ENCODE data around the gene CYP4F12.

CYP4F12 gene, protein sequence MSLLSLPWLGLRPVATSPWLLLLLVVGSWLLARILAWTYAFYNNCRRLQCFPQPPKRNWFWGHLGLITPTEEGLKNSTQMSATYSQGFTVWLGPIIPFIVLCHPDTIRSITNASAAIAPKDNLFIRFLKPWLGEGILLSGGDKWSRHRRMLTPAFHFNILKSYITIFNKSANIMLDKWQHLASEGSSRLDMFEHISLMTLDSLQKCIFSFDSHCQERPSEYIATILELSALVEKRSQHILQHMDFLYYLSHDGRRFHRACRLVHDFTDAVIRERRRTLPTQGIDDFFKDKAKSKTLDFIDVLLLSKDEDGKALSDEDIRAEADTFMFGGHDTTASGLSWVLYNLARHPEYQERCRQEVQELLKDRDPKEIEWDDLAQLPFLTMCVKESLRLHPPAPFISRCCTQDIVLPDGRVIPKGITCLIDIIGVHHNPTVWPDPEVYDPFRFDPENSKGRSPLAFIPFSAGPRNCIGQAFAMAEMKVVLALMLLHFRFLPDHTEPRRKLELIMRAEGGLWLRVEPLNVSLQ

DNA sequence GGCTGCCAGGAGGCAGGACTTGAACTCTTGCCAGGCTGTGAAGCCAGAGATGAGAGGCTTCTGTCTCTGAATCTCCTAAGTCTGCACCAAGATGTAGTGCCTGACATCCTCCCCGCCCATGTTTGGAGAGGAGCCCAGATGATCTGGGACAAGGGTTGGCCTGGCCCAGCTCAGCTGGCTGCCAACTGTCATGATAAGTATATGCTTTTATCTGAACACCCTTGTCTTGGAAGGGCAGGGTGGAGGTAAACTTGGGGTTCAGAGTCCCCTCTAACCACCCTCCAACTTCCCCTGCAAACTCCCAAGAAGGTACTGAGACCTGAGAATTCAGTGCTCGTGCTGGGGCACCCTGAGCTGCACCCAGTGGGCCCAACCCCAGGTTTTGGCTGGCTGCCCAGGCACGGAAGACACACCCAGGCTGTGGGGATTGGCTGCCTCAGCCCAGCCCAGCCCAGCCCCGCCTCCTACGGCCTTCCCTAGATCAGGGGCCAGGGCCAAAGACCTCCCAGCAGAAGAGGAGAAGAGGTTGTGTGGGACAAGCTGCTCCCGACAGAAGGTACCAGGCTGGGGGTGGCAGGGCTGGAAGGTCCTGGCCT, at the start of gene CYP4F12:
TSS of gene CYP4F12 (plus strand) at position 508 of the 596 bp plus-strand sequence. CDS start 443 bp downstream, outside the sequence.
- DNase-seq, result no peak

DNA sequence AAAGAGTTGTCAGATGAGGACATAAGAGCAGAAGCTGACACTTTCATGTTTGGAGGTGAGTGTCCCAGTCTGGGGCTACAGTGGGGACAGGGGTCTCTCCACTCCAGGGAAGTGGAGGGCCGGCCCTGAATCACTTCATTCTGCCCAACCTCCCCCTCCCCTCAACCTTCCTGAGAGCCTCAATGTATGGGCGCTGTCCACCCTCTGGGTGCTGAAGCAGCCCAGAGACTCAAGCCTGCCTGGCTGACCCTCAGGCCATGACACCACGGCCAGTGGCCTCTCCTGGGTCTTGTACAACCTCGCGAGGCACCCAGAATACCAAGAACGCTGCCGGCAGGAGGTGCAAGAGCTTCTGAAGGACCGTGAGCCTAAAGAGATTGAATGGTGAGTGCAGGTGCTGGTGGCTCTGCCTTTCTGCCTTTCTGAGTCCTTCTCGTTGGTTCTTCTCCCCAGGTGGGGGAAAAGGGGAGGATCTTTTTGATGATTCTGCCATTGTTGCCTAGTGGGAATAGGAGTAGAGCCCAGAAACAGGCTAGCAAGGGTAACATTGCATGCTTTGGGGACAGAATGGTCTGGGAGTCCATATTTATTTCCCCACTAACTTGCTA, 49.1 kb upstream of the CYP4F12 start:
- DNase-seq, result no peak

DNA sequence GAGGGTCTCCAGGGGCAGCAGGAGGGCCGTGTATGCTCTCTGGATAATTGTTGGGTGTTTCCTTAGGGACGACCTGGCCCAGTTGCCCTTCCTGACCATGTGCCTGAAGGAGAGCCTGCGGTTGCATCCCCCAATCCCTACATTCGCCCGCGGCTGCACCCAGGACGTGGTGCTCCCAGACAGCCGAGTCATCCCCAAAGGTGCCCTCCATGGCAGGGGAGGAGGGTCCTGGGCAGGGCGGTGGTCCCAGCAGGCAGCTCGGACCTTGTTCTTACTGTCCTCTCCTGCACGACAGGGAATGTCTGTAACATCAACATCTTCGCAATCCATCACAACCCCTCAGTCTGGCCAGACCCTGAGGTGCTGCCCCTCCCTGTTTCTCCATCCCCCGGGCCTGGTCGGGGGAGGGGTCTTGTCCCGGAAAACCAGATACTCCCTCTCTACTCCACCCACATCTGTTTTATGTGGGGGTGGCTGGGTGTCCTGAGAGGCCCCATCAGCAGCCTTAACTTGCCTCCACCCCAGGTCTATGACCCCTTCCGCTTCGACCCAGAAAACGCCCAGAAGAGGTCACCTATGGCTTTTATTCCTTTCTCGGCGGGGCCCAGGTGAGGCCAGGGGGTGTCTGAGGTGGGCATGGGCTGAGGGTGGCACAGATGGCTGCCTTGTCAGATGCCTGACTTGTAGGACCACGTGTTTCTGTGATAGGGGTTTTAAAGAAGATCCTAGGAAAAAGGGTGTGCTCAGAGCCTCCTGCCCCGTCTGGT, 44.5 kb upstream of the CYP4F12 start:
- no peak for DNase-seq

DNA sequence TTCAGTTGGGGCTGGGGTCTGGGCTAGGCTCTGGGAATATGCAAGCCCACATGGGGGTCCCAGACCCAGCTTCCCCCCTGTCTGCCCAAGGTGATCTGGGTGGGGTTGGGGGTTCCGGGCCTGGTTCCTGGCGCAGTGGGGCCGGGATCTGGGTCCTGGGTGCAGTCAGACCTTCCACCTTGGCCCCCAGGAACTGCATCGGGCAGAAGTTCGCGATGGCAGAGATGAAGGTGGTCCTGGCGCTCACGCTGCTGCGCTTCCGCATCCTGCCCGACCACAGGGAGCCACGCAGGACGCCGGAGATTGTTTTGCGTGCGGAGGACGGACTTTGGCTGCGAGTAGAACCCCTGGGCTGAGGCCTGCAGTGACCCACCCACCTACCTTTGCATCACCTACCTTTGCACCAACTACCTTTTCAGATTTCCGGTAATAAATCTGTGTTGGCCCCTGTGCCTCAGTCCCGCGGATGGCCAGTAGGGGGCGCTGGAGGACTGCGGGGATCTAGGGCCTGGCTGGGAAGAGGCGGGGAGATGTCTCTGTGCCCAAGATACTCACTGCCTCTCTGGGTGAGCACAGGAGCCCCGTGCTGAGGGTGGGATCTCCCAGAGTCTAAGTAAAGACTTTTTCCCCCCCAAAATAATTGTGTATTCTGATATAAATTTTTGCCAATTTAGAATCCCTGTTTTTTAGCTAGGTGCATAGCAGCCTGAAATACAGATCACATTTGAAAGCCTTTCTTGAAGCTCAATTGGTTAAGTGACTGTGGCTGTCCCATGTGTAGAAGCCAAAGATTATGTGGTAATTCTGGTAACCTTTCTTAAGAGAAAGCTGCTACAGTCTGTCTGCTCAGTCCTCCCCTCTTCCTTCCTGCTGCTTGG, 43.6 kb upstream of the CYP4F12 start:
- DNase-seq, result peak; percentile 21

DNA sequence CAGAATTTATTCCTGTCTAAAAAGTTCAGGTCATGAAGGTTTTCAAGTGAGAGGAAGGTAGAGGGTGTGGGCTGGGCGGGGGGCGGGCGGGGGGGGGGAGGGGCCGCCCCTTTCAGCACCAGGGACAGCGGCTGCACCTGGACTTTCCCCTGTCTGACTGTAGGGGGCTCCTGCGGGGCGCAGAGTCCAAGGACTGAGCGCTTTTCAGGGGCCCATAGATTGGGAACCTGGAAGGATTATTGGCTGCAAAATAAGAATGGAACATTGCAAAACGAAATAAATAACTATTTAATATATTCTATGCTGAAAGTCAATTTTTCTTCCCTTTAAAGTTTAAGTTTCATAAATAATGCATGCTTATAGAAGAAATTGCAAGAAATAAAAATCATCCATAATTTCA, 41.1 kb upstream of the CYP4F12 start:
- DNase-seq, result no peak

DNA sequence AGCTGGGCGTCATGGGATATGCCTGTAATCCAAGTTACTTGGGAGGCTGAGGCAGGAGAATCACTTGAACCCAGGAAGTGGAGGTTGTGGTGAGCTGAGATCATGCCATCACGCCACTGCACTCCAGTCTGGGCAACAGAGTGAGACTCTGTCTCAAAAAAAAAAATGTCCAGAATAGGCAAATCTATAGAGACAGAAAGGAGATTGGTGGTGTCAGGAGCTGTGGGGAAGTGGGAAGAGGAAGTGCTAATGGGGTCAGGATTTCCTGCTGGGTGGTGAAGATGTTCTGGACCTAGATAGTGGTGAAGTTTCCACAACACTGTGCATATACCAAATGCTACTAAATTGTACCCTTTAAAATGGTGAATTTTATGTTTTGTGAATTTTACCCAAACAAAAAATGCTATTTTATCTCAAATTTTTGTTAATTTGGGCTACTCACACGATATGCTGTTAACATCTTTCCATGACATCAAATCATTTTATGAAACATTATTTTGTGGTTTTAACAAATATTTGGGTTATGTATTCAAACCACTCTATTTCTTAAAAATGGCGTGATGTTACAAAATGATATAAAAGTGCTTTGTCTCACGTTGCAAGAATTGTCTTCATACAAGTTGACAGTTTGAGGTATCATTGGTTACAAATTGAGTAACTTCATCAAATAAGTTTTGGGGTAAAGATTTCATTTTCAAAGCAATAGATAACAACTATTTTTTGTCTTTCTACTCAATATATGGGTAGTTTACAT, 39.6 kb upstream of the CYP4F12 start:
- no peak for DNase-seq

DNA sequence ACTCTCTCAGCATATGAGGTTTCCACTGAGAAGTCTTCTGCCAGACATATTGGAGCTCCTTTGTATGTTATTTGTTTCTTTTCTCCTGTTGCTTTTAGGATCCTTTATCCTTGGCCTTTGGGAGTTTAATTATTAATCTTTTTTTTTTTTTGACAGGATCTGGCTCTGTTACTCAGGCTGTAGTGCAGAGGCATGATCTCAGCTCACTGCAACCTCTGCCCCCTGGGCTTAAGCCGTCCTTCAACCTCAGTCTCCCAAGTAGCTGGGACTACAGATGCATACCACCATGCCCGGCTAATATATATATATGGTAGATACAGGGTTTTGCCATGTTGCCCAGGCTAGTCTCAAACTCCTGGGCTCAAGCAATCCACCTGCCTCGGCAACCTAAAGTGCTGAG, 38.8 kb upstream of the CYP4F12 start:
- no peak for DNase-seq

DNA sequence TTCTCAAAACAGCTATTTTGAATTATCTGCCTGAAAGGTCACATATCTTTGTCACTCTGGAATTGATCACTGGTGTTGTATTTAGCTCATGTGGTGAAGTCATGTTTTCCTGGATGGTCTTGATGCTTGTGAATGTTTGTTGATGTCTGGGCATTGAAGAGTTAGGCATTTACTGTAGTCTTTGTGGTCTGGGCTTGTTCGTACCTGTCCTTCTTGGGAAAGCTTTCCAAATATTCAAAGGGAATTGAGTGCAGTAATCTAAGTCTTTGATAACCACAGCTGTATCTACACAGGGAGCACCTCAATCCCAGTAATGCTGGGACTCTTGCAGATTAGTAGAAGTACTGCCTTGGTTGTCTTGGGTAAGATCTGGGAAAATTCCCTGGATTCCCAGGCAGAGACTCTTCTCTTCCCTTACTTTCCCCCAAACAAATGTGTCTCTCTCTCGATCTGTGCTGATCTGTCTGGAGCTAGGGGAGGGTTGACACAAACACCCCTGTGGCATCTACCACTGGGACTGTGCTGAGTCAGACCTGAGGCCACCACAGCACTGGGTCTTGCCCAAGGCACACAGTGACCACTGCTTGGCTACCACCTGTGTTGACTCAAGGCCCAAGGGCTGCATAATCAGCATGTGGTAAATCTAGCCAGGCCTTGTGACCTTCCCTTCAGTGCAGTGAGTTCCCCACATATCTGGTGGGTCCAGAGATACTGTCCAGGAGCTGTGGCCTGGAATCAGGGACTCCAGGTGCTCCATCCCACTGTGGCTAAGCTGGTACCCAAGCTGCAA, 37.7 kb upstream of the CYP4F12 start:
- no peak for DNase-seq

DNA sequence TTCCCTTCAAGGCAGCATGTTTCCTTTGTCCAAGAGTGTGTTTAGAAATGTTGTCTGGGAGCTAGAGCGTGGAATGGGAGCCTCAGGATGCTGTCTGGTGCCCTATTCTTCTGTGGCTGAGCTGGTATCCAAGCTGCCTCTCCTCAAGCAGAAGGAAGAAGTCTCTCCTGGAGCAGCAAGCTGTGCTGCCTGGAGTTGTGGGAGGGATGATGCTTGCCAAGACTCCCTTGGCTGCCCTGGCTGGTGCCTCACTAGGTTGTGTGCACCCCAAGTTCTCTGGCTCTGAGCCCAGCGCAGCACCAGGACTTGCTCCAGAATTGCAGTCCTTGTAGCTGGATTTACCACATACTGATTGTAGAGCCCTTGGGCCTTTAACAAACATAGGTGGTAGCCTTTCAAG, 36.9 kb upstream of the CYP4F12 start:
- no peak for DNase-seq

DNA sequence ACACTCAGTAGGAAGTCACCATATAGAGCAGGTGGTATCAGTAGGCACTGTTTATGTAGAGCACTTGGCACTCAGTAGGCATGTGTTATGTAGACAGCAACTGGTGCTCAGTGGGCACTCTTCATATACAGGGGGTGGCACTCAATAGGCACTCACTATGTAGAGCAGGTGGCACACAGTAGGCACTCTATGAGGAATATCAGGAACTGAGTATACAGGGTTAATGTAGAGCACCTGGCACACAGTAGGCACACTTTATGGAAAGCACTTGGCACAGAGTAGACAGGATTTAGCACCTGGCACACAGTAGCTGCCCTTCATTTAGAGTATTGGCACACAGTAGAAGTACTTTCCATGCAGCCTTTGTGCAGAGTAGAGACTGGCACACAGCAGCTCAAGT, 33.3 kb upstream of the CYP4F12 start:
- no peak for DNase-seq

DNA sequence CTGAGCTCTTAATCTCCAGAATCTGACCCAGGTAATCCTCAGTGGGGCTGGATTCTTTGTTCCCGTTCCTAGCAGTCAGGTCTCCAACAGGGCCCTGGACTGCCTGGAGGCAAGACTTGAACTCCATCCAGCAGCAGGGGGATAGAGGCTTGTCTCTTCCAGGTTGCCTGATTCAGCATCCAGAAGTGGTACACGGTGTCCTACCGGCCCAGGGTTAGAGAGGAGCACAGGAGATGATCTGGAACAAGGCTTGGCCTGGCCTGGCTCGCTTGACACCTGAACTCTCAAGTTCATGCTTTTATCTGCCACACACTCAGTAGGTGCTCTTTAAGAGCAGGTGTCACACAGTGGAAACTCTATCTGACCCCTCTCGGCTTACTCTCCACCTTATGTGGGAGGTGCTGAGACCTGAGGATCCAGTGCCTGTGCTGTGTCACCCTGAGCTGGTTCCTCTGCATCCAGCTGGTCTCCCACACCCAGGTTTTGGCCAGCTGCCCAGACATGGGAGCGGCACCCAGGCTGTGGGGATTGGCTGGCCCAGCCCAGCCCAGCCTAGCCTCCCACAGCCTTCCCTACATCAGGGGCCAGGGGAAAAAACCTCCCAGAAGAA, 32.5 kb upstream of the CYP4F12 start, which contains the start of gene CYP4F3:
TSS of gene CYP4F3 (plus strand) at position 604 of the 610 bp plus-strand sequence. CDS start 519 bp downstream, outside the sequence.
- peak; percentile 30 for DNase-seq

DNA sequence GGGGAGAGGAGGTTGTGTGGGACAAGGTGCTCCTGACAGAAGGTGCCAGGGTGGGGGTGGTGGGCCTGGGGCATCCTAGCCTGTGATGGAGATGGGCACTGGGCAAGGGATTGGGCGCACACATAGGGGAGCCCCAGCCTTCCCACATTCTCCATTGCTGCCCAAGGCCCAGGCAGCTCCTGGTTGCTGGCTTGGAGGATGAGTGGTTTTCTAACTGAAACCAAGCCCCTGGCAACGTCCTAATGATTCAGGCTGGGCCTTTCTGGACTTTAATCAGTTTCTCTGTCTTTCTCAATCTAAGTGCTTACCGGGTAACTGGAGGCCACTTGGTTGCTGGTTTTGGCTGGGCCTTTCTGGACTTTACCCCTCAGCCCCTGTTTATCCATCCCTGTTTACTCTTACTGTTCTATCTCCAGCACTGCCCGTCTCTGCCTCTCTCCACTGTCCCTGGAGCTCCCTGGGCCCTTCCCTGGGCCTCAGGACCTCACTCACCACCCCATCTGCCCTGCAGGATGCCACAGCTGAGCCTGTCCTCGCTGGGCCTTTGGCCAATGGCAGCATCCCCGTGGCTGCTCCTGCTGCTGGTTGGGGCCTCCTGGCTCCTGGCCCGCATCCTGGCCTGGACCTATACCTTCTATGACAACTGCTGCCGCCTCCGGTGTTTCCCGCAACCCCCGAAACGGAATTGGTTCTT, 31.8 kb upstream of the CYP4F12 start:
- DNase-seq, result no peak

DNA sequence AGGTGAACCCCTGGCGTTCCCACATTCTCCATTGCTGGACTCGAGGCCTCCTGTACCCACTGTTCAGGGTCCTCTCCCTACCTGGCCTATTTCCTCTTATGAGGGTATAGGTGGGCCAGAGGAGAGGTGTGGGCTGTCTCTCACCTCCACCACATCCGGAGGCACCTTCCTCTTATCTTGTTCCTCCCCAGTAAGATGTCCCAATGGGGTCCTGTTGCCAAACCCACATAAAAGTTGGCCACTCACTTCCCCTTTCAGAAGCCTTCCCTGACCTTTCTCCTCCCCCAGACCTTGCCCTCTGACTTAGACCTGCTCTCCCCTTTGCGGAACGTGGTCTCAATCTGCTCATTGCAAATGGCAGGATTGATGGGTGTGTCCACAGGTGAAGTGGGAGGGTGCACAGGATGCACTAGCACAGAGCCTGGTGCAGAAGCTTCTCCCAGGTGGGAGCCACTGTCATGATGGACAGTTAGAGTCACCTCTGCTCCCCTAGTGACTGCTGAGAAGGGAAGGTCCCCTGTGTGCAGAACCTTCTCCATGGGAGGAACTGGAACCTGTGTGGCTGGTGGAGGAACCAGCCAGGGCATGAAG, 30.9 kb upstream of the CYP4F12 start:
- no peak for DNase-seq

DNA sequence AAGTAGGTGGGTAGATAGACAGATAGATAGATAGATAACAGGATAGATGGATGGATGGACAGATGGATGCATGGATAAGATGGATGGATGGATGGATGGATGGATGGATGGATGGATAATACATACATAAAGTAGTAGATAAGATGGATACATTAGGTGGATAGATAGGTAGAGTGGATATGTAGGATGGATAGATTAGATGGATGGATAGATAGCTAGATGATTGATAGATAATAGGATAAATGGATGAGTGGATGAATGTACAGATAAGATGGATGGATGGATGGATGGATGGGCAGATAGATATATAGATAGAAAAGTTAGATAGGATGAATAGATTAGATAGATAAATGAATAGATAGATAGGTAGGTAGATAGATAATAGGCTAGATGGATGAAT, 30.1 kb upstream of the CYP4F12 start:
- DNase-seq, result no peak

DNA sequence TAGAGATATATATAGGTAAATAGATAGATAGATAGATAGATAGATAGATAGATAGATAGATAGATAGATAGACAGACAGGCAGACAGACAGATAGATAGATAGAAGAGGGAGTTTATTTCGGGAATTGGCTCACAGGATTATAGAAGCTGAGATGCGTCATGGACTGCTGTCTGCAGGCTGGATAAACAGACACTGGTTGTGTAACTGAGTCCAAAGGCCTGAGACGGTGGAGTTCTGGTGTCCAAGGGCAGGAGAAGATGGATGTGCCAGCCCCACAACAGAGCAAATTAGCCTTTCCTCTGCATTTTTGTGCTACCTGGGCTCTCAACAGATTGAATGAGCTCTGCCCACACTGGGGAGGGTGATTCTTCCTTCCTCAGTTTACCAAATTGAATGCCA, 29.5 kb upstream of the CYP4F12 start:
- DNase-seq, result no peak

DNA sequence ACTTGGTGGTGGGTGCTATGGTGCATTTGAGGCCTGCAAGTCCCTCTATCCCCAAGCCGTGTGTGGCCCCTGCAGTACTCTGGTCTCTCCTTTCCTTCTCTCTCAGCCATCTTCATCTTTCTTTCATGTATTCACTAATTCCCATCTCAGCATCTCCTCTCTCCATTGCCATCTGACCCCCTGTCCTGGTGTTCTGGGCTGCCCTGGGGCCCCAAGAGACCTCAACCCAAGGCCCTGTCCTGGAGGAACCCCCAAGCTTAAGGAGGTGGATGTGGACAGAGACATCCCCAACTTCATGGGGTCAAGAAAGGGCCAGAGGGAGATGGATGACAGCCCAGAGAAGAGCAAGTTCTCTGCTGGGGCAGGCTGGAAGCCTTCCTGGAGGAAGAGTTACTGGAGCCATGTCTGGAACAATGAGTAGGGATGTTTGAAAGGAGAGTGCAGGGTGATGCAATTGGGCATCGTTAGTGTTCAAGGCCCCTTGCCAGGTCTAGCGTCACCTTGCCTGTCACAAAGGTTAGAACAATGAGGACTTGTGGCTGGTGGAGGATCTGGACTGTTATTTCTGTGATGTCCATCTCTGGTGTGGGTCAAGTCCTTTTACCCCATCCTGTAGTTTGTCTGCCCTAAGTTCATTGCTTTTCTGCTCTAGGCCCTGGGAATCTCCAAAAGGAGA, 28.7 kb upstream of the CYP4F12 start:
- DNase-seq, result no peak

DNA sequence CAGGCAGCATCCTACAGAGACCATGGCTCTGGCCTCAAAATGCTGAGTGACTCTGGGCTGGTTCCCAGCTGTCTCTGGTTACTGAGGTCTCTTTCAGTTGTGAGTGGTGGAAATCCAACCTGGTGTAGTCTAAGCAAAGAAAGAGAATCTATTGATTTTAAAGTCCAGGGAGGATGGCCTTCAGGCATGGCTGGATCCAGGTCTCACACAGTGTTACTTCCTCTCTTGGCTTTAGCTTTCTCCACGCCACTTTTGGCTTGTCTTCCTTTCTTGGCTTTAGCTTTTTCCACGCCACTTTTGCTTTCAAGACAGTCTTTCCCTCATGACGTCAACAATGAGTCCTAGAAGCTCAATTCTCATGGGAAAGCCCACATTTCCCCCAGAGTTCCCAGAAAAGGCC, 28.1 kb upstream of the CYP4F12 start:
- DNase-seq, result no peak

DNA sequence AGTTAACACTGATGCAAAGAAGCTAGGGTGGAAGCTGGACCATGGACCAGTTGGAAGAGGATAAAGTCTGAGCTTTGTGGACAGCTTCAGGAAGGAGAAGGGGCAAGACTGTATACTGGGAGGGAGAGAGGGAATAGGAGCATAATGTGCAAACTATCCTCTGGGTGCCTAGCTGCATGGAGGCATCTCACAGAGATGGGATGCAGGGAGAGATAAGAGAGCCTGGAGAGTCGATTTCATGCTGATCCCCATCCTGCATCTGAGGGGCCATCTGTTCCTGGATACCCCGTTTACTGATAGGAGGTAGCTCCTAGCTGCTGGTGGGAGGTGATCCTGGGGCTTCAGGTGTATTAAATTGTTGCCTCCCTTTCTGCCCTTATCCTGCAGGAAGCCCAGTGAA, 23.4 kb upstream of the CYP4F12 start:
- no peak for DNase-seq

All from NCI-H1092 (cell line).